ENCODE data around the gene NLRC5.

DNA sequence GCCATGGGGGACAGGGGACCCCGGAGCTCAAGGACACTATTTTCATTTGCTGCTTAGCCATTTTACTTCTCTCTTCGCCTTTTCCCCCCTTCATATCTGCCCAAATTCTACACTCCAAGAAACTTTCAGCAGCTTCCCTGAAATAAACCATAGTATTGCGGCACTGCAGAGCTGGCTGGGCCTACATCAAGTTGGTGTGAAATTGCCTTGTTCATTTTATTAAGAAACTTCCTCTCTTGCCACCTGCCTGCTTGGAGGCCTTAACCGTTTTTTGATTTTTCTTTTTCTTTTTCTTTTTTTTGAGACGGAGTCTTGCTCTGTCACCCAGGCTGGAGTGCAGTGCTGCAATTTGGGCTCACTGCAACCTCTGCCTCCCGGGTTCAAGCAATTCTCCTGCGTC, 95.6 kb downstream of the NLRC5 start:
- TF ChIP-seq, protein P1, sequence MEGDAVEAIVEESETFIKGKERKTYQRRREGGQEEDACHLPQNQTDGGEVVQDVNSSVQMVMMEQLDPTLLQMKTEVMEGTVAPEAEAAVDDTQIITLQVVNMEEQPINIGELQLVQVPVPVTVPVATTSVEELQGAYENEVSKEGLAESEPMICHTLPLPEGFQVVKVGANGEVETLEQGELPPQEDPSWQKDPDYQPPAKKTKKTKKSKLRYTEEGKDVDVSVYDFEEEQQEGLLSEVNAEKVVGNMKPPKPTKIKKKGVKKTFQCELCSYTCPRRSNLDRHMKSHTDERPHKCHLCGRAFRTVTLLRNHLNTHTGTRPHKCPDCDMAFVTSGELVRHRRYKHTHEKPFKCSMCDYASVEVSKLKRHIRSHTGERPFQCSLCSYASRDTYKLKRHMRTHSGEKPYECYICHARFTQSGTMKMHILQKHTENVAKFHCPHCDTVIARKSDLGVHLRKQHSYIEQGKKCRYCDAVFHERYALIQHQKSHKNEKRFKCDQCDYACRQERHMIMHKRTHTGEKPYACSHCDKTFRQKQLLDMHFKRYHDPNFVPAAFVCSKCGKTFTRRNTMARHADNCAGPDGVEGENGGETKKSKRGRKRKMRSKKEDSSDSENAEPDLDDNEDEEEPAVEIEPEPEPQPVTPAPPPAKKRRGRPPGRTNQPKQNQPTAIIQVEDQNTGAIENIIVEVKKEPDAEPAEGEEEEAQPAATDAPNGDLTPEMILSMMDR (IDR thresholded peaks at IDR 0.05; ENCODE audit: insufficient read depth, low read length, poor library complexity, severe bottlenecking): no peak
- TF ChIP-seq EZH2phosphoT487 (conservative IDR thresholded peaks at IDR 0.05; ENCODE audit: low read length): no peak
